ENCODE results near the gene ZNF433. TPM values are rescaled to one million over a fixed set of nuclear protein-coding genes. Genes with fewer than 3 reads are reported as not detected.
A peak's percentile ranks its signal among the peaks of the same experiment; 100 is the strongest.

The ZNF433 gene
- total RNA-seq, 3 donors from 2014 or later = 5.0 to 13.3 (median 8.8) TPM

- H3K36me3 ChIP-seq = no peaks in the 10 kb centered on the region
- peak within 1 kb of the TSS; percentile 98 to 99 for H3K27ac ChIP-seq
- H3K4me1 ChIP-seq = no peaks in the 10 kb centered on the region
- intact Hi-C loops (cut with DNase I; ENCODE audit: low total_unique reads) = no loop called here
- H3K4me3 ChIP-seq = peak within 1 kb of the TSS; percentile 85 to 96 (median 93)
- H3K9me3 ChIP-seq = peaks cover 43% of the 10 kb centered on the region in 2 donors
- peak; percentile 97 to 99 for DNase-seq (ENCODE audit: low spot score in 2 of 2)
- peak; percentile 97 to 98 (median 97) for TF ChIP-seq POLR2AphosphoS5 (IDR thresholded peaks at IDR 0.05)
- TF ChIP-seq, protein P1, sequence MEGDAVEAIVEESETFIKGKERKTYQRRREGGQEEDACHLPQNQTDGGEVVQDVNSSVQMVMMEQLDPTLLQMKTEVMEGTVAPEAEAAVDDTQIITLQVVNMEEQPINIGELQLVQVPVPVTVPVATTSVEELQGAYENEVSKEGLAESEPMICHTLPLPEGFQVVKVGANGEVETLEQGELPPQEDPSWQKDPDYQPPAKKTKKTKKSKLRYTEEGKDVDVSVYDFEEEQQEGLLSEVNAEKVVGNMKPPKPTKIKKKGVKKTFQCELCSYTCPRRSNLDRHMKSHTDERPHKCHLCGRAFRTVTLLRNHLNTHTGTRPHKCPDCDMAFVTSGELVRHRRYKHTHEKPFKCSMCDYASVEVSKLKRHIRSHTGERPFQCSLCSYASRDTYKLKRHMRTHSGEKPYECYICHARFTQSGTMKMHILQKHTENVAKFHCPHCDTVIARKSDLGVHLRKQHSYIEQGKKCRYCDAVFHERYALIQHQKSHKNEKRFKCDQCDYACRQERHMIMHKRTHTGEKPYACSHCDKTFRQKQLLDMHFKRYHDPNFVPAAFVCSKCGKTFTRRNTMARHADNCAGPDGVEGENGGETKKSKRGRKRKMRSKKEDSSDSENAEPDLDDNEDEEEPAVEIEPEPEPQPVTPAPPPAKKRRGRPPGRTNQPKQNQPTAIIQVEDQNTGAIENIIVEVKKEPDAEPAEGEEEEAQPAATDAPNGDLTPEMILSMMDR (IDR thresholded peaks at IDR 0.05) = peak in 1 of 3 donors; percentile 11
- peak; percentile 89 for TF ChIP-seq POLR2A (IDR thresholded peaks at IDR 0.05)
- H3K27me3 ChIP-seq = no peaks in the 10 kb centered on the region
These were observed 29.4 kb upstream of the ZNF433 start, which contains the start of gene ZNF844 for GRCh38 chr19:12064590-12065538. TSS of gene ZNF844 (plus strand) at chr19:12064731. CDS start at chr19:12064874, 143 bp downstream.

GRCh38 chr19:12055784-12056183 is 20.3 kb upstream of the ZNF433 start:
- no peak overlapping the region for H3K27ac ChIP-seq
- H3K4me3 ChIP-seq = no peak overlapping the region
- no peaks in the 10 kb centered on the region for H3K4me1 ChIP-seq
- H3K27me3 ChIP-seq = no peaks in the 10 kb centered on the region
- H3K36me3 ChIP-seq = no peaks in the 10 kb centered on the region
- intact Hi-C loops (cut with DNase I; ENCODE audit: low total_unique reads) = no loop called here
- no peaks in the 10 kb centered on the region for H3K9me3 ChIP-seq
- DNase-seq (ENCODE audit: low spot score in 2 of 2) = no peak
- TF ChIP-seq POLR2A (IDR thresholded peaks at IDR 0.05) = no peak
- TF ChIP-seq, protein P1 (IDR thresholded peaks at IDR 0.05) = no peak
- no peak for TF ChIP-seq POLR2AphosphoS5 (IDR thresholded peaks at IDR 0.05)

DNA sequence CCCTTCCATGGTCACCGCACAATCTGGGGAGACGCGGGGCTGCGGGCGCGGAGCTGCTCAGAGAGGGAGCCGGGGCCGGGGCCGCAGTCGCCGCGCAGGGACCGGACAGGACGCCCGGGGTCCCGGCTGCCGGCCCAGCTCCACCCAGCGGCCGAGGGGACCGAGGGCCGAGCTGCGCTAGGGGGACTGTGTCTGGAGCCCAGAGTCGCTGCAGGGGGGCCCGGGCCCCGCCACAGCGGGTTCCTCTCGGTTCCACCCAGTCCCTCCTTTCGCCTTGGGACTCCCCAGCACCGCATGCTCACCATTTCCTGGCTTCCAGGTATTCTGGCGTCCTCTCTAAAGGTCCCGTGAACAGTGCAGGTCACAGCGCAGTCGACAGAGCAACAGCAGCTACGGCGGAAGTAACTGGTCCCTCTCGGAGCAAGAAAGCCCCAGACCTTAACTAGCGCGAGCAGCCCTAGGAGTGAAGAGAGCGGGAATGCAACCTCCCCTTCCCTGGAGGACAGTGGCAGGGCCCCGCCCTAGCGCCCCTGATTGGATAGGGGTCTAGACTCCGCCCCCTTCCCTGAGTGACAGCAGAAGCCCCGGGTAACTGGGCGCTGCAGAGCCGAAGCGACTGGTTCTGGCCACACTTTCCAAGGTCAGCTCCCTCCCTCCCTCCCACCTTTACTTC is 17.2 kb upstream of the ZNF433 start, which contains the start of gene ZNF878:
TSS of gene ZNF878 (minus strand) at position 465 of the 673 bp plus-strand sequence. CDS start at position 305, 160 bp downstream.
- intact Hi-C loops (cut with DNase I; ENCODE audit: low total_unique reads) = no loop called here
- peak; percentile 87 to 88 for DNase-seq (ENCODE audit: low spot score in 2 of 2)
- H3K4me3 ChIP-seq = peak within 1 kb of the TSS; percentile 63 to 80 (median 77)
- H3K9me3 ChIP-seq = no peaks in the 10 kb centered on the region
- H3K27ac ChIP-seq = peak within 1 kb of the TSS; percentile 65 to 89
- H3K36me3 ChIP-seq = no peaks in the 10 kb centered on the region
- no peaks in the 10 kb centered on the region for H3K27me3 ChIP-seq
- no peaks in the 10 kb centered on the region for H3K4me1 ChIP-seq
- TF ChIP-seq, protein P1 (IDR thresholded peaks at IDR 0.05) = peak in 1 of 3 donors; percentile 11
- TF ChIP-seq POLR2AphosphoS5 (IDR thresholded peaks at IDR 0.05) (peak in 2 of 3 donors; percentile 26 to 74), POLR2A (IDR thresholded peaks at IDR 0.05) (peak; percentile 54)

DNA sequence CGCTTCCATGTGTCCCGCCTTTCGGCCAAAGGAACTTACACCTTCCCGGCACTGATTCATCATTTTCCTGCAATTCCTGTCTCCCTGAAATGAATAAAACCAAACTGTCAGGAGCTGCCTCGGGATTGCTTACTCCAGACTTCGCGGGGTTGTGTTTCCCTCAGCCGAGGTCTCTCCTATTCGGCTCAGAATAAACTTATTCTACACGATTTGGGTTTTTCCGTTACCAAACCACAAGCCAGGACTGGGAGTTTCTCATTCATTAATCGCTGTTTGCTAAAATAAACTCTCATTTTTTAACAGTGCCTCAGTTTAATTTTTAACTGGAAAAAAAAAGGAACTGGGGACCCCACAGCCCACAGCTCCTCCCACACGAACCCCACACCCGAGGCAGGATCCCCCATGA is 16.6 kb upstream of the ZNF433 start:
- Histone ChIP-seq H3K9me3 (no peaks in the 10 kb centered on the region), H3K27ac (peak overlapping the region; percentile 65 to 89), H3K36me3 (no peaks in the 10 kb centered on the region), H3K4me1 (no peaks in the 10 kb centered on the region), H3K27me3 (no peaks in the 10 kb centered on the region), H3K4me3 (peak overlapping the region; percentile 63 to 80 (median 77))
- intact Hi-C loops (cut with DNase I; ENCODE audit: low total_unique reads) = no loop called here
- TF ChIP-seq POLR2A (IDR thresholded peaks at IDR 0.05) (no peak), POLR2AphosphoS5 (IDR thresholded peaks at IDR 0.05) (no peak)
- TF ChIP-seq, protein P1 (IDR thresholded peaks at IDR 0.05) = no peak
- no peak for DNase-seq (ENCODE audit: low spot score in 2 of 2)
